HG03175 (cell line): ENCODE data around the gene ZC3HAV1.
"Not testable (repeated sequence)": the region's sequence is repeated elsewhere in the genome, so short reads cannot be mapped to it uniquely, and the experiment has no call there.

Experiments
- ATAC-seq: cut with Tn5 transposase; IDR thresholded peaks from one replicate; pipeline ENCODE4 v1.9.1; 2021; ENCODE audit warnings: mild to moderate bottlenecking, moderate library complexity; ENCODE audit not compliant: unreplicated experiment

Gene ZC3HAV1

GRCh38 chr7:139088268-139088667 is 21.3 kb downstream of the ZC3HAV1 start:
- ATAC-seq, result no peak

GRCh38 chr7:139087212-139087611 is 22.3 kb downstream of the ZC3HAV1 start:
- no peak for ATAC-seq

- no peak for ATAC-seq
Observed at GRCh38 chr7:139086454-139086853, 23.1 kb downstream of the ZC3HAV1 start.

DNA sequence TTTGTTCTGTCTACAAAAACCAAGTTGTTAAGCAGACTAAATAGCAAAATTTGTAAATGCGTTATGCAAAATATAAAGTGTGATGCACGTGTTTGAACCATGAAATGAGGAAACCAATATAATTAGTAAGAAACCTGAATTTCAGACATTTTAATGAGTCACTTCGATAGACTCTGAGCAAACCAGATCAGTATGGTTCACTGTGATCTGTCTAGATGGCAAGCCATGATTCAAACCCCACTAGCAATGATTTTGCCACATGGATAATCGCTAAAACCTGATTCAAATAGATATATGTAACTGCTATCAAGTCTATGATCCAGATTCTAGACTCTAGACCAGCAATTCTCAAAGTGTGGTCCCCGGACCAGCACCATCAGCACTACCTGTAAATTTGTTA is 24.8 kb downstream of the ZC3HAV1 start:
- no peak for ATAC-seq

DNA sequence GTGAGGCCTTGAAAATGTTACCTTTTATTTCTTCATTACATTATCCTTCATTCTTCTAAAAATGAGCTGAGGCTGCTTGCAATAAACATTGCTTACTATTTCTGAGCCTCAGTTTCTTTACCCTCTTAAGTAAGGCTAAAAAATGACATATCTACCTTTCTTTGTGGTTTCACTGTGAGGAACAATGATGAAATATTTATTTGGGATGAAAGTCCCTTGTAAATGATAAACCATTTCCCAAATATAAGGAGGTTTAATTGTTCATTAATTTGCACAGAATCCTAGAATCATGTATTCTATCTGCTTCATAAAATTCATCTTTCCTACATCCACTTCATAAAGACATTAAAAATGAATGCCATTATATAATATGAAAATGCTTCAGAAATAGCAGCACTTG is 27.9 kb downstream of the ZC3HAV1 start:
- no peak for ATAC-seq

- no peak for ATAC-seq
Observed at GRCh38 chr7:139080905-139081304, 28.6 kb downstream of the ZC3HAV1 start.

DNA sequence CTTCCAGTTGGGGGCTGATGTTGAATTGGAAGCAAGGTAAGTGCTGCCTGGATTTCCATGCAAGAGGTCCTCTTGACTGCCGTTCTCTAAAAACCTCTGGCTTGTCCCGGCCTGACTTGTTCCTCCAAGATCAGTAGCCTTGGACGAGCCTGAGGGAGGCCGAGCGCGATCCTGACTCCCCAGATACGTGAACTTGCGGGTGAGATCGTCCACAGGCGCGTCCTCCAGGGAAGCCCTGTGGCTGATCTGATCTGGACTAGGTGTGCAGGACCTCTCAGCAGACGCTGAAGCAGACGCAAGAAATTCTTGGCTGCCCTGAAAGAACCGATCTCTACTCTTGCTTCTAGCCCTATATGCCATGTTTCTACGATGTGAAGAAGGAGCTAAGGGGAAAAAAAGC is 29.7 kb downstream of the ZC3HAV1 start:
- no peak for ATAC-seq

- ATAC-seq, result no peak
Observed at GRCh38 chr7:139078911-139079310, 30.6 kb downstream of the ZC3HAV1 start.

DNA sequence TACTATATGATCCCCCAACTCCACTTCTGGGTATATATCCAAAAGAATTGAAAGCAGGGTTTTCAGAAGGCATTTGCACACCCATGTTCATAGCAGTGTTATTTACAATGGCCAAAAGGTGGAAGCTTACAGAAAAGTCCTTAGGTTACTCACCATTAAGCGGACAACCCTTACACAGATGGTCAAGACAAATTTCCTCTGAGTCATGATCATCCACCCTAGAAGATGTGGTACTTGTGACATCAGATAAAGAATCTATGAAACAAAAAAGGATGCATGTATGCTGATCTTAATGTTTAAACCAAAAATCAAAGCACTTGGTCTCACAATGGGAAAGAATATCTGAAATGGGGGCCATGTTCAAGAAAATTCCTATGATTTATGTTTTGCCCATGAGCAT is 31.1 kb downstream of the ZC3HAV1 start:
- ATAC-seq, result no peak

GRCh38 chr7:139077706-139078105 is 31.8 kb downstream of the ZC3HAV1 start:
- not testable (repeated sequence) for ATAC-seq

GRCh38 chr7:139075871-139076686 is 33.4 kb downstream of the ZC3HAV1 start:
- ATAC-seq, result no peak

GRCh38 chr7:139075031-139075652 is 34.4 kb downstream of the ZC3HAV1 start:
- peak; percentile 91 for ATAC-seq

DNA sequence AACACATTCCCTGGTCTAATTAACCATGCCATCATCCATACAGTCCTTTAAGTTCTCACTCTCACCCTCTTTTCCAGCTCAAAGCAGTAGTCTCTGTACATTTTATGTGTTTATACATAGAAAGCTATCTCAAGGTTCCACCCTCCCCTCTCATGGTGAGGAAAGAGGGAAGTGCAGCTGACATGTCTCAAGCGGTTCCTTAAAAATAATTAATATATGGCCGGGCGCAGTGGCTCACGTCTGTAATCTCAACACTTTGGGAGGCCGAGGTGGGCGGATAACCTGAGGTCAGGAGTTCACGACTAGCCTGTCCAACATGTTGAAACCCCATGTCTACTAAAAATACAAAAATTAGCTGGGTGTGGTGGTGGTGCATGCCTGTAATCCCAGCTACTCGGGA is 36.7 kb downstream of the ZC3HAV1 start:
- ATAC-seq, result no peak

GRCh38 chr7:139071680-139072079 is 37.8 kb downstream of the ZC3HAV1 start:
- ATAC-seq, result no peak

- no peak for ATAC-seq
Observed at GRCh38 chr7:139068544-139069399, 40.7 kb downstream of the ZC3HAV1 start.

- ATAC-seq, result no peak
Observed at GRCh38 chr7:139066315-139066714, 43.2 kb downstream of the ZC3HAV1 start.

DNA sequence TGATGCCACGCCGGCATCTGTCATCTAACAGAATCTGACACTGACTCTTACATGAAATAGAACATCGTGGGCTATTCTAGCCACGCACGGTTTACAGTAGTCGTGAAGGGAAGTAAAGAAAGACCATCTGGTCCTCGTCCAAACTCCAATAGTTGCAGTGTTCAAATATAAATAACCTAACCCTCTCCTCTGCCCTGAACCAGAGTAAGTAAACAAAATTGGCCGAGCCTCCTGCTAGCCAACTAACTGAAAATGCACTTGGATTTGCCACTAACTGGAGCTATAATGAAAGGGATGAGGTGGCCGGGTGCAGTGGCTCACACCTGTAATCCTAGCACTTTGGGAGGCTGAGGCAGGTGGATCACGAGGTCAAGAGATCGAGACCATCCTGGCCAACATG is 44.2 kb downstream of the ZC3HAV1 start:
- ATAC-seq, result no peak

GRCh38 chr7:139061416-139061815 is 48.1 kb downstream of the ZC3HAV1 start:
- ATAC-seq, result no peak

DNA sequence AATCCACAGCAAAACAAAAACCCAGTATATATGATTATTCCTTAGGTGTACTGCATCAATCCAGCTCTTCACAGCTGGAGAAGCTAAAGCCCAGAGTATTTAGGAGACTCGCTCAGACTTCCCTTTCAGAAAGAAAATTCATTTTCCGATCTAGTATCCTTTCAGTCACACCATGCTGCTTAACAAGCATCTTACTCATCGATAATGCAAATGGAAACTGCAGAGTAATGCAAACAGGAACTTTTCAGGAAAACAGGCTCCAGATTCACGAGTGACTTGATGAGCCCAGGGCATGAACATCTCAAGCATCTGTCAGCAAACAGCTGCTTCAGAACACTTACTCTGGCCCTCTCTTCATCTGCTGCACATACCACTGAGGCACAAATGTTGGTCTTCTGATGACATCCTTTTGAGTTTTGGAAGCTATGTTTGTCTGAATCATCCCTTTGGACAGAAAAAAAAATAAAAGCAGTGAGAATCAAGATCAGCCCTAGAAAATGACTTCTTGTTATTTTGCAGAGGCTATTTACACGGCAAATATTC is 48.8 kb downstream of the ZC3HAV1 start:
- no peak for ATAC-seq

DNA sequence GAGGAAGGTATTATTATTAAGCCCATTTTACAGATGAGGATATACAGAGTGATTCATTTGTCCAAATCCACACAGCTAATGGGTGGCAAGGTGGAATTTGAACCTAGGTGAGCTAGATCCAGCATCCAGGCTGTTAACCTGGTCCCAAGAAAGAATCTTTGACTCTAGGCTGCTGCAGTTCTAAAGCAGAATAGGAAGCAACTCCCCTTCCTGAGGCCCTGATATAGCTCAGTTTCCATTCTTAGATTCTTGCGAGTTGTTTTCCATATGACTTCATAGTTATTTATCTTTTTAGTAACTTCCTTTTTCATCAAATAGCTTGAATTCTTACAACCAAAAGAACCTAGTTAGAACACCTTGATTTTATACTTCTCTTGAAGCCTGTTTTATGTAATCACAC is 49.6 kb downstream of the ZC3HAV1 start:
- no peak for ATAC-seq

- no peak for ATAC-seq
Observed at GRCh38 chr7:139058943-139059342, 50.6 kb downstream of the ZC3HAV1 start.
